CD1c-positive myeloid dendritic cell (primary cell): Measurements from ENCODE around the gene SKAP1.
"Not testable (repeated sequence)": the region's sequence is repeated elsewhere in the genome, so short reads cannot be mapped to it uniquely, and the experiment has no call there.

Source experiments
- DNase-seq: peaks from one replicate; pipeline ENCODE4 v3.0.0-alpha.2; 2016; ENCODE audit errors: extremely low spot score

SKAP1 gene

GRCh38 chr17:48413613-48414405 is 16.2 kb downstream of the SKAP1 start:
- no peak for DNase-seq

GRCh38 chr17:48412841-48413240 is 17.2 kb downstream of the SKAP1 start:
- DNase-seq: no peak

DNA sequence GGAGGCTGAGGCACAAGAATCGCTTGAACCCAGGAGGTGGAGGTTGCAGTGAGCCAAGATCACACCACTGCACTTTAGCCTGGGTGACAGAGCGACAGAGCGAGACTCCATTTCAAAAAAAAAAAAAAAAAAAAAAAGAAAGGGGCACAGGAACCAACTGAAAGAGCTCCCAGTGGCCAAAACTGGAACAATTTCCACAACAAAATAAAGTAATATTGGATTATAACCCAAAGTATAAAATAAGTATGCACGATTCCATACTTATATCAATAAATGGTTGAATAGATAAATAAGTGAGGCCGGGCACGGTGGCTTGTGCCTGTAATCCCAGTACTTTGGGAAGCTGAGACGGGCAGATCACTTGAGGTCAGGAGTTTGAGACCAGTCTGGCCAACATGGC is 19.2 kb downstream of the SKAP1 start:
- DNase-seq: not testable (repeated sequence)

- no peak for DNase-seq
Measured at GRCh38 chr17:48409607-48410006, 20.4 kb downstream of the SKAP1 start.

- DNase-seq: no peak
Measured at GRCh38 chr17:48406936-48407567, 23.0 kb downstream of the SKAP1 start.

DNA sequence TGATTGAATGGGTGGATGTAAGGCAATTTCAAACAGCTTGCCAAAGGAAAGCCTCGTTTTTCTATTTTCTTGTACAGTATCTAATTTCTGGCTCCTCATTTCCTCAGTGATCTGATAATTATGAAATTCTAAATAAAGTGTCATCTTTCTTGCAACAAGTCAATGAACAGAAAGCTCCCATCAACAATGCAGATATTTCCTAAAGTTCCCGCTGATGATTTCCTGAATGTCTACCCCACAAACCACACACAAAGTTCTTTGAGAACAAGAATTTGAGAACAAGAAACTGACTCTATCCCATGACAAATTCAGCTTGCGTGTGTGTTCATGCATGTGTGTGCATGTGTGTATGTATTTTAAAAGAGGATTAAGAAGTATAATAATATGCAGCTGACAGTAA is 35.2 kb downstream of the SKAP1 start:
- DNase-seq: no peak

DNA sequence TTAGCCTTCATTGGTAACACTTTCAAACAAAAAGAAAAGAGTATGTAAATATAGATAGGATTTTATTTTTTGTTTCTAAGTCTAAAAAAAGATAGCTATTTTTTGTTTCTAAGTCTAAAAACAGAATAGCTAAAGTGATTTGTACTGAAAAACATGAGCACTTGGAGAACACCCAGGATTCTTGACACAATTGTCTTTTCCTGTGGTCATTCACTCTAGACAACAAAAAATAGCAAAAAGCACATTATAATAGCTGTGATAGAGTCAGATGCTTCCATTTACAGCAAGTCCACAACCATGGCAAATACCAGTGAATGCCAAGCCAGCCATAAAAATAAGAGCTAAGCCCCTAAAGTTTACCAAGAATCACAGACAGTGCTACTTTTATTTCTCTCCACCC is 36.7 kb downstream of the SKAP1 start:
- no peak for DNase-seq

GRCh38 chr17:48392857-48393256 is 37.2 kb downstream of the SKAP1 start:
- no peak for DNase-seq

DNA sequence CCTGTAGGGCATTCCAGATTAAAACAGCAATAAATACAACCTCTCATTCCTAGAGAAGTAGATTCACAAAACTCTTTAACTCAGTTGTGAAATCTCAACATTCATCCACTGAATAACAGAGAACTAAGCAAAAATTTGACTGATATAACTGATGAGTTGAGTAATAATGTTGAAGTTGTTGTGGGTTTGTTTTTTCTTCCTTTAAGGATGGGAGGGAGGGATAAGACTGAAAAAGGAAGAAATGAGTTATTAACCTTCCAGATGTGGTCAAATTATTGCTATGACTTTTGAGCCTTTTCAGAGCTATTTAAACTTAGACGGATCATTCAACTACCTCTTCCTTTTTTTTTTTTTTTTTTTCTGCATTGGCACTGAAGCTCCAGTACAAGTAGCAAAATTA is 38.6 kb downstream of the SKAP1 start:
- DNase-seq: no peak

GRCh38 chr17:48389903-48390302 is 40.1 kb downstream of the SKAP1 start:
- no peak for DNase-seq

GRCh38 chr17:48388955-48389743 is 40.9 kb downstream of the SKAP1 start:
- no peak for DNase-seq

DNA sequence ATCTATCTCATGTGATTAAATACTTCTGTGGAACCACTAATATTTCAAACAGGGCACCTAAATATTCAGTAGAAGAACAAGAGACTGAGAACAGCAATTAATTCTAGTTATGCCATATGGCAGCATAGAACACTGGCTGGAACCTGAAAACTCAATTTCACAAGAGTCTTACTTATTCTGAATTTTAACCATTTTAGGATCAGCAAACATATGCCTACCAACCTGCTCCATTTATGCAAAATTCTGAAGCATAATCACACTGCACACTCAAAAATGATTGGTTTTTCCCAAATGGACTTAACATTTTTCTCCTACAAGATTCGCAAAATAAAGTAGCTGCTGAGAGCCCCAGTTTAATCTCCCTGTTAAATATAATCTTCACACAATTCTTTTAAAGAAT is 43.2 kb downstream of the SKAP1 start:
- no peak for DNase-seq

DNA sequence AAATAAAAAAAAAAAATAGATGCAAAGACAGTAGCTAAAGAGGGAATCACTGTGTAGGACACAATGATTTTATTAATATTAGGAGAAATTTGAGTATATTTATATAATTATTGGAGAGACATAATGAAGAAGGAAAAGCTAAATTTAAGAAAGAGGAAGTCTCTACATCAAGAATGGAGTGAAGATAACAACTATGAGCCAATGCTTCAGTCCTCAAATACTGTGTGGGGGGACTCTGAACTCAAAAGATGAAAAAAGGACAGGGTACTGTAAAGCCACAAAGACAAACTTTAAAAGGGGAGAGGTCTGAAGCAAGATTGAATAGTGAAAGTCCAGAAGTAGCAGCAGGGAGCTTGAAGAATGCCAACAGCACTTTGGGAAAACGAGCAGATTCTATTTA is 44.7 kb downstream of the SKAP1 start:
- DNase-seq: no peak

GRCh38 chr17:48384164-48384563 is 45.9 kb downstream of the SKAP1 start:
- no peak for DNase-seq

DNA sequence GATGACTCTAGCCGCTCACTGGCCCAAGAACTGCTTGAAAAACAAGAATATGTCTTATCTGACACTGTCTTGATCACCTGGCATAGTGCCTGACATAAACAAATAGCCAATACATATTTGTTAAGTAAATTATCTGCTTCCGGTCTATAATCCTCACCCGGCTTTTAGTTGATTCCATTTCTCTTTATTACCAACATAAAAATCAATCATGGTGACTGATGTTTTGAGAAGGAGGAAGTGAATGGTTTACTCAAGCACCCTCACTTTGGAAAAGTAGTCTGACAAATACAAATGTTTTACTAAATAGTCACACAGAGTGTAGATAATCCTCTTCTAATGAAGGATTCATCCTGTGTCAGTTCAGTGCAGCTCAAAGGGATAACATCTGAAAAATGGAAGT is 47.0 kb downstream of the SKAP1 start:
- DNase-seq: no peak

GRCh38 chr17:48378708-48379392 is 51.2 kb downstream of the SKAP1 start:
- DNase-seq: no peak

- DNase-seq: no peak
Measured at GRCh38 chr17:48378238-48378637, 51.8 kb downstream of the SKAP1 start.

DNA sequence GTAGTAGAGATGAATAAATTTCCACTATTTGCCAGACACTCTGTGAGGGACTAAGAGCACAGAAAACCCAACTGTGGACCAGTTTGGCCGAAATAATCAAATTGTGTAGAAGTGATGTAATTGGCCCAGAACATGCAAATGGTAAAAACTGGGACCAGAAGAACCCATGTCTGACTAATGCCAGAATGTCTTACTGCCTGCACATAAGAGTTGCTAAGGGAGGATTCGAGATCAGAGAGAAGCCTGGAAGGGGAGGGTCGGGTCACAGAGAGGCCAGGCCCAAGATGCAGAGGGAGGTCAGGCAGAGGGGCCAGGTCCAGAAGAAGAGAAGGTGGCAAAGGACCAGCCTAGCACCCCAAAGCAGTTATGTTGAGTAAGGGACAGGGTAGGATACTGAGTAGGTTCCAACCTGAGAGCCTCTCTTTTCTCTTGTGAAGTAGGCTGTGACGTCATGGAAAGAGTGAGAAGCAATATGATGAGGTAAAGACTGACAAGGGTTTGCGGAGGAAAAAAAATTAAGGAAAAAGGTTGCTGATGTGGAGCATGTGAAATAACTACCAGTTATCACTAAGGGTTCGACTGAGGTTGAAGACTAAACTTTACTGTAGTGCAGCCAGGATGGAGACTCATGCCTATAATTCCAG is 53.2 kb downstream of the SKAP1 start:
- DNase-seq: no peak

DNA sequence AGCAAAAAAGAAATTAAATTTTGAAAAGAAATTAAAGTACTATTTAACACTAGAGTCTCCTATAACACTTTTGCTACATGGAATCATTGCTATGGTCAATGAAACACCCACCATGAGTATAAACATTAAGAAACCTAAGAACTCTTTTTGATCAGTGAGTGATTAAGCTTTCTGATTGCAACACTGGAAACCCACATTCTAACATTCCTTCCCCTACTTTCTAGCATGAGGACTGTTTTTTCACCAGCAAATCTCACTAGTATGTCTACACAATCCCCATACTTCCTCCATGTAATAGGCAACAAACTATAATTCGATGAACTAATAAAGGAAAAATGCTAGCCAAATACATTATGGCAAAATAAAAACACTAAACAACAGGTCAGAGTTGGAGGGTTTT is 54.7 kb downstream of the SKAP1 start:
- no peak for DNase-seq

- DNase-seq: peak; percentile 41
Measured at GRCh38 chr17:48374650-48375230, 55.3 kb downstream of the SKAP1 start.

GRCh38 chr17:48373883-48374282 is 56.1 kb downstream of the SKAP1 start:
- DNase-seq: no peak
